ENCODE measurements around the gene CRYBG1.

DNA sequence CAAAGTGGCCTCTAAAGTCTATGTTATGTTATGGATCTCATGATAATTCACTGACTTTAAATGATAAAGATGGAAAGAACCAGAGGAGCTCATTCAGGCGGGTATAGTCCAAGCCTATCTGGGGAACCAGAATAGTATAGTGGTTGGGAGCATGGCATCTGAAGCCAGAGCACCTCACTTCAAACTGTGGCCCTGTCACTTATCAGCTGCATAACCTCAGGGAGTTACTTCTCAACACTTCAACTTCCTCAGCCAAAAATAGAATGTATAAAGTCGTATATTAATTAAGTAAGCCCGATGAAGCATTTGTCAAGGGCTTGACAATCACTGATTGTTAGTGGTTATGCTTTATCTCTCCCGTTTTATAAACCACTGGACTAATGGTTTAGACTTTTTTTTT is 156.1 kb downstream of the CRYBG1 start:
- TF ChIP-seq POLR2A (IDR thresholded peaks at IDR 0.05) = no peak
- TF ChIP-seq, protein P1, sequence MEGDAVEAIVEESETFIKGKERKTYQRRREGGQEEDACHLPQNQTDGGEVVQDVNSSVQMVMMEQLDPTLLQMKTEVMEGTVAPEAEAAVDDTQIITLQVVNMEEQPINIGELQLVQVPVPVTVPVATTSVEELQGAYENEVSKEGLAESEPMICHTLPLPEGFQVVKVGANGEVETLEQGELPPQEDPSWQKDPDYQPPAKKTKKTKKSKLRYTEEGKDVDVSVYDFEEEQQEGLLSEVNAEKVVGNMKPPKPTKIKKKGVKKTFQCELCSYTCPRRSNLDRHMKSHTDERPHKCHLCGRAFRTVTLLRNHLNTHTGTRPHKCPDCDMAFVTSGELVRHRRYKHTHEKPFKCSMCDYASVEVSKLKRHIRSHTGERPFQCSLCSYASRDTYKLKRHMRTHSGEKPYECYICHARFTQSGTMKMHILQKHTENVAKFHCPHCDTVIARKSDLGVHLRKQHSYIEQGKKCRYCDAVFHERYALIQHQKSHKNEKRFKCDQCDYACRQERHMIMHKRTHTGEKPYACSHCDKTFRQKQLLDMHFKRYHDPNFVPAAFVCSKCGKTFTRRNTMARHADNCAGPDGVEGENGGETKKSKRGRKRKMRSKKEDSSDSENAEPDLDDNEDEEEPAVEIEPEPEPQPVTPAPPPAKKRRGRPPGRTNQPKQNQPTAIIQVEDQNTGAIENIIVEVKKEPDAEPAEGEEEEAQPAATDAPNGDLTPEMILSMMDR (IDR thresholded peaks at IDR 0.05) = no peak

Data from body of pancreas (tissue), 4 donors.